NCI-H446 (cell line): ENCODE results near the gene KLF8.

Experiments
- DNase-seq, 2 experiments: peaks; one replicate each; lab custom pipeline; 2025; lab: John Stamatoyannopoulos, UW

Gene KLF8

GRCh38 chrX:56310581-56310980, 78.4 kb downstream of the KLF8 start:
- no peak for DNase-seq

- no peak for DNase-seq
These were observed 81.2 kb downstream of the KLF8 start for GRCh38 chrX:56313308-56313707.

- DNase-seq: no peak
These were observed 82.2 kb downstream of the KLF8 start for GRCh38 chrX:56314334-56314733.

- no peak for DNase-seq
These were observed 85.9 kb downstream of the KLF8 start for GRCh38 chrX:56318076-56318475.

GRCh38 chrX:56319165-56319564, 87.0 kb downstream of the KLF8 start:
- no peak for DNase-seq
